ENCODE measurements around the gene MBD2. TPM values are rescaled to one million over a fixed set of nuclear protein-coding genes. Genes with fewer than 3 reads are reported as not detected.

MBD2 gene
- total and polyA plus RNA-seq, 4 donors = 9.2 to 16.2 (median 11.4) TPM

DNA sequence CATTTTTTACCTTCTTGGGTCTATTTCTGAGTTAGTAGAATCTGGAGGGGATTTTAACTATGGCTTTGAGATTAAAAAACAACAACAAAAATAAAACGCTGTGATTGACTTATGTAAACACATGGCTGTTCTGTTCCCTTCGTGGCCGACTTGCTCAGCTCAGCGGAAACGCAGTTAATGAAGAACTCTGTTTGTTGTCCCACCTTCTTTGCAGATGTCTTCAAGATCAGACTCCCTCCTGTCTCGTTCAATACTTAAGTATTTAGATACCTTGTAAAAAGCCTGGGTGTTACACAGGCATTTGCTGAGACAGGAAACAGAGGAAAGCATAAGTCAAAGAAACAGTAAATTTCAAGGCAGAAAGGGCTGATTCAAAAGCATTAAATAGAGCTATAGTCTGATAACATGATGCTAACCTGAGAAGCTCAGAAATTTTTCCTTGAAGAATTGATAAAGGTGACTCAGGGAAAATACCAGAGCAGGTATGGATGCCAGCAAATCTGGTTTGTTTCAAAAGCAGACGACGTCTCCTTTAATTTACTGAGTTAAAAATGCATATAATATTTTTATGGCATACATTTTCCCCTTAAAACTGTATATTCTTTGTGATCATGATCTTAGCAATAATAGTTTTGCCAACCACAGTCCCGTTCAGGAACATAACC, 23.2 kb upstream of the MBD2 start:
- no peaks in the 10 kb centered on the region for H3K36me3 ChIP-seq (ENCODE audit: control insufficient read depth in 4 of 4, insufficient read depth in 3 of 4, low read depth in 1 of 4, low read length in 3 of 4)
- 73% methylated on average over 9 of the region's 9 CpGs for WGBS
- no peaks in the 10 kb centered on the region for H3K27me3 ChIP-seq (ENCODE audit: control insufficient read depth in 4 of 4, insufficient read depth in 4 of 4, low read length in 3 of 4)
- TF ChIP-seq HNF4A (conservative IDR thresholded peaks at IDR 0.05) (no peak), JUND (IDR thresholded peaks at IDR 0.05) (no peak), NR2F2 (IDR thresholded peaks at IDR 0.05) (no peak), TAF1 (conservative IDR thresholded peaks at IDR 0.05) (no peak)
- TF ChIP-seq, protein P1, sequence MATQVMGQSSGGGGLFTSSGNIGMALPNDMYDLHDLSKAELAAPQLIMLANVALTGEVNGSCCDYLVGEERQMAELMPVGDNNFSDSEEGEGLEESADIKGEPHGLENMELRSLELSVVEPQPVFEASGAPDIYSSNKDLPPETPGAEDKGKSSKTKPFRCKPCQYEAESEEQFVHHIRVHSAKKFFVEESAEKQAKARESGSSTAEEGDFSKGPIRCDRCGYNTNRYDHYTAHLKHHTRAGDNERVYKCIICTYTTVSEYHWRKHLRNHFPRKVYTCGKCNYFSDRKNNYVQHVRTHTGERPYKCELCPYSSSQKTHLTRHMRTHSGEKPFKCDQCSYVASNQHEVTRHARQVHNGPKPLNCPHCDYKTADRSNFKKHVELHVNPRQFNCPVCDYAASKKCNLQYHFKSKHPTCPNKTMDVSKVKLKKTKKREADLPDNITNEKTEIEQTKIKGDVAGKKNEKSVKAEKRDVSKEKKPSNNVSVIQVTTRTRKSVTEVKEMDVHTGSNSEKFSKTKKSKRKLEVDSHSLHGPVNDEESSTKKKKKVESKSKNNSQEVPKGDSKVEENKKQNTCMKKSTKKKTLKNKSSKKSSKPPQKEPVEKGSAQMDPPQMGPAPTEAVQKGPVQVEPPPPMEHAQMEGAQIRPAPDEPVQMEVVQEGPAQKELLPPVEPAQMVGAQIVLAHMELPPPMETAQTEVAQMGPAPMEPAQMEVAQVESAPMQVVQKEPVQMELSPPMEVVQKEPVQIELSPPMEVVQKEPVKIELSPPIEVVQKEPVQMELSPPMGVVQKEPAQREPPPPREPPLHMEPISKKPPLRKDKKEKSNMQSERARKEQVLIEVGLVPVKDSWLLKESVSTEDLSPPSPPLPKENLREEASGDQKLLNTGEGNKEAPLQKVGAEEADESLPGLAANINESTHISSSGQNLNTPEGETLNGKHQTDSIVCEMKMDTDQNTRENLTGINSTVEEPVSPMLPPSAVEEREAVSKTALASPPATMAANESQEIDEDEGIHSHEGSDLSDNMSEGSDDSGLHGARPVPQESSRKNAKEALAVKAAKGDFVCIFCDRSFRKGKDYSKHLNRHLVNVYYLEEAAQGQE (IDR thresholded peaks at IDR 0.05) = no peak
- TF ChIP-seq, protein P2, sequence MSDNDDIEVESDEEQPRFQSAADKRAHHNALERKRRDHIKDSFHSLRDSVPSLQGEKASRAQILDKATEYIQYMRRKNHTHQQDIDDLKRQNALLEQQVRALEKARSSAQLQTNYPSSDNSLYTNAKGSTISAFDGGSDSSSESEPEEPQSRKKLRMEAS (IDR thresholded peaks at IDR 0.05) = no peak
- TF ChIP-seq, protein P3, sequence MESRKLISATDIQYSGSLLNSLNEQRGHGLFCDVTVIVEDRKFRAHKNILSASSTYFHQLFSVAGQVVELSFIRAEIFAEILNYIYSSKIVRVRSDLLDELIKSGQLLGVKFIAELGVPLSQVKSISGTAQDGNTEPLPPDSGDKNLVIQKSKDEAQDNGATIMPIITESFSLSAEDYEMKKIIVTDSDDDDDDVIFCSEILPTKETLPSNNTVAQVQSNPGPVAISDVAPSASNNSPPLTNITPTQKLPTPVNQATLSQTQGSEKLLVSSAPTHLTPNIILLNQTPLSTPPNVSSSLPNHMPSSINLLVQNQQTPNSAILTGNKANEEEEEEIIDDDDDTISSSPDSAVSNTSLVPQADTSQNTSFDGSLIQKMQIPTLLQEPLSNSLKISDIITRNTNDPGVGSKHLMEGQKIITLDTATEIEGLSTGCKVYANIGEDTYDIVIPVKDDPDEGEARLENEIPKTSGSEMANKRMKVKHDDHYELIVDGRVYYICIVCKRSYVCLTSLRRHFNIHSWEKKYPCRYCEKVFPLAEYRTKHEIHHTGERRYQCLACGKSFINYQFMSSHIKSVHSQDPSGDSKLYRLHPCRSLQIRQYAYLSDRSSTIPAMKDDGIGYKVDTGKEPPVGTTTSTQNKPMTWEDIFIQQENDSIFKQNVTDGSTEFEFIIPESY (IDR thresholded peaks at IDR 0.05) = no peak
- no peak for DNase-seq (ENCODE audit: low spot score)
- H3K4me1 ChIP-seq (ENCODE audit: control insufficient read depth in 4 of 4, insufficient read depth in 4 of 4, low read length in 3 of 4) = peaks cover 0 to 5% (median 0%) of the 10 kb centered on the region in 4 donors
- no peak overlapping the region for H3K4me3 ChIP-seq (ENCODE audit: low read depth in 1 of 3, low read length in 3 of 3)
- H3K9me3 ChIP-seq (ENCODE audit: control insufficient read depth in 4 of 4, low read length in 3 of 4) = no peaks in the 10 kb centered on the region
- no peak overlapping the region for H3K9ac ChIP-seq (ENCODE audit: low read depth in 1 of 2, low read length in 2 of 2)
- no peak overlapping the region for H3K27ac ChIP-seq (ENCODE audit: low read depth in 1 of 2, low read length in 2 of 2)

DNA sequence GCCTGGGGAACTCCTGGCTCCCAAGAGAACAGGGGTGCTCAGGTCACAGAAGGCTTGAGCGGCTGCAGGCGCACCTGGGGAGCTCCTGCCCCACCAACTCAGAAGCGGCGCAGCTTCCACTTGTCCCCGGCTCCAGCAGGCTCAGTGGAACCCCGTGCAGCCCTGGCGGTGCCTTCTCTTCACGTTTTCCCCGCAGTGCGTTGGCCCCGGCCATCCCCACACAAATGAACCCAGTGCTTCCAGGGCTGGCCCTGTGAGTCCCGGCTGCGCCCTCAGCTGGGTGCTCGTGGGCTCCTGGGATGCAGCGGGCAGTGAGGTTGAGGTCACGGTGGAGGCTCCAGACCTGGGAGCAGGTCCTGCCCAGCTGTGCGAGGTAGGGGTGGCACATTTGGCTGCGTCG, 17.9 kb upstream of the MBD2 start:
- Histone ChIP-seq H3K4me3 (ENCODE audit: low read depth in 1 of 3, low read length in 3 of 3) (no peak overlapping the region), H3K27me3 (ENCODE audit: control insufficient read depth in 4 of 4, insufficient read depth in 4 of 4, low read length in 3 of 4) (no peaks in the 10 kb centered on the region), H3K9ac (ENCODE audit: low read depth in 1 of 2, low read length in 2 of 2) (no peak overlapping the region), H3K9me3 (ENCODE audit: control insufficient read depth in 4 of 4, low read length in 3 of 4) (no peaks in the 10 kb centered on the region), H3K27ac (ENCODE audit: low read depth in 1 of 2, low read length in 2 of 2) (no peak overlapping the region), H3K36me3 (ENCODE audit: control insufficient read depth in 4 of 4, insufficient read depth in 3 of 4, low read depth in 1 of 4, low read length in 3 of 4) (no peaks in the 10 kb centered on the region), H3K4me1 (ENCODE audit: control insufficient read depth in 4 of 4, insufficient read depth in 4 of 4, low read length in 3 of 4) (peaks cover 0 to 8% (median 7%) of the 10 kb centered on the region in 4 donors)
- no peak for DNase-seq (ENCODE audit: low spot score)
- WGBS = 95% methylated on average over 19 of the region's 19 CpGs
- TF ChIP-seq, protein P1 (IDR thresholded peaks at IDR 0.05) = no peak
- TF ChIP-seq GABPA (IDR thresholded peaks at IDR 0.05 in 1 of 2, conservative IDR thresholded peaks at IDR 0.05 in 1 of 2) (no peak), RAD21 (IDR thresholded peaks at IDR 0.05) (no peak), JUND (IDR thresholded peaks at IDR 0.05) (no peak), HNF4G (IDR thresholded peaks at IDR 0.05) (no peak), HNF4A (conservative IDR thresholded peaks at IDR 0.05) (no peak), EGR1 (IDR thresholded peaks at IDR 0.05; ENCODE audit: low read depth in 2 of 2) (no peak), TAF1 (conservative IDR thresholded peaks at IDR 0.05) (no peak), YY1 (IDR thresholded peaks at IDR 0.05) (no peak), NR2F2 (IDR thresholded peaks at IDR 0.05) (no peak), FOXA2 (IDR thresholded peaks at IDR 0.05) (no peak), SP1 (IDR thresholded peaks at IDR 0.05) (no peak), FOXA1 (IDR thresholded peaks at IDR 0.05) (no peak)
- TF ChIP-seq, protein P4, sequence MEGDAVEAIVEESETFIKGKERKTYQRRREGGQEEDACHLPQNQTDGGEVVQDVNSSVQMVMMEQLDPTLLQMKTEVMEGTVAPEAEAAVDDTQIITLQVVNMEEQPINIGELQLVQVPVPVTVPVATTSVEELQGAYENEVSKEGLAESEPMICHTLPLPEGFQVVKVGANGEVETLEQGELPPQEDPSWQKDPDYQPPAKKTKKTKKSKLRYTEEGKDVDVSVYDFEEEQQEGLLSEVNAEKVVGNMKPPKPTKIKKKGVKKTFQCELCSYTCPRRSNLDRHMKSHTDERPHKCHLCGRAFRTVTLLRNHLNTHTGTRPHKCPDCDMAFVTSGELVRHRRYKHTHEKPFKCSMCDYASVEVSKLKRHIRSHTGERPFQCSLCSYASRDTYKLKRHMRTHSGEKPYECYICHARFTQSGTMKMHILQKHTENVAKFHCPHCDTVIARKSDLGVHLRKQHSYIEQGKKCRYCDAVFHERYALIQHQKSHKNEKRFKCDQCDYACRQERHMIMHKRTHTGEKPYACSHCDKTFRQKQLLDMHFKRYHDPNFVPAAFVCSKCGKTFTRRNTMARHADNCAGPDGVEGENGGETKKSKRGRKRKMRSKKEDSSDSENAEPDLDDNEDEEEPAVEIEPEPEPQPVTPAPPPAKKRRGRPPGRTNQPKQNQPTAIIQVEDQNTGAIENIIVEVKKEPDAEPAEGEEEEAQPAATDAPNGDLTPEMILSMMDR (IDR thresholded peaks at IDR 0.05; ENCODE audit: low read depth, low read length, missing input control) = no peak
- TF ChIP-seq, protein P5, sequence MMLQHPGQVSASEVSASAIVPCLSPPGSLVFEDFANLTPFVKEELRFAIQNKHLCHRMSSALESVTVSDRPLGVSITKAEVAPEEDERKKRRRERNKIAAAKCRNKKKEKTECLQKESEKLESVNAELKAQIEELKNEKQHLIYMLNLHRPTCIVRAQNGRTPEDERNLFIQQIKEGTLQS (IDR thresholded peaks at IDR 0.05) = no peak
- TF ChIP-seq, protein P2 (IDR thresholded peaks at IDR 0.05) = no peak
- TF ChIP-seq, protein P3 (IDR thresholded peaks at IDR 0.05) = no peak

Measured in liver (tissue), 9 donors.